NCI-H2227 treated with DMSO at 0.1 percent for 48 hours (cell line): ENCODE measurements around the gene MINDY4.

Source experiments
- DNase-seq: peaks from one replicate; lab custom pipeline; 2025; lab: John Stamatoyannopoulos, UW

Gene MINDY4

GRCh38 chr7:30743371-30744074, 27.7 kb upstream of the MINDY4 start:
- no peak for DNase-seq

GRCh38 chr7:30744075-30744417, 27.2 kb upstream of the MINDY4 start:
- DNase-seq: no peak

GRCh38 chr7:30745261-30745941, 25.8 kb upstream of the MINDY4 start:
- DNase-seq: no peak

- no peak for DNase-seq
These were observed 21.2 kb upstream of the MINDY4 start for GRCh38 chr7:30750010-30750409.

GRCh38 chr7:30750683-30751650, 20.2 kb upstream of the MINDY4 start:
- no peak for DNase-seq

GRCh38 chr7:30751696-30752273, 19.4 kb upstream of the MINDY4 start, which contains the start of gene INMT:
Gene INMT (plus strand): TSS chr7:30752135. CDS start chr7:30752151, 16 bp downstream.
- no peak for DNase-seq

GRCh38 chr7:30752484-30752883, 18.7 kb upstream of the MINDY4 start:
- no peak for DNase-seq

GRCh38 chr7:30752979-30753378, 18.2 kb upstream of the MINDY4 start:
- DNase-seq: no peak

- DNase-seq: no peak
These were observed 16.8 kb upstream of the MINDY4 start for GRCh38 chr7:30754315-30754877.

GRCh38 chr7:30755384-30756154, 15.6 kb upstream of the MINDY4 start:
- no peak for DNase-seq

GRCh38 chr7:30757342-30757692, 13.9 kb upstream of the MINDY4 start:
- DNase-seq: no peak

- no peak for DNase-seq
These were observed 10.6 kb upstream of the MINDY4 start for GRCh38 chr7:30760514-30761213.

- no peak for DNase-seq
These were observed 9.7 kb upstream of the MINDY4 start for GRCh38 chr7:30761214-30762156.

GRCh38 chr7:30764030-30764975, 6.9 kb upstream of the MINDY4 start:
- no peak for DNase-seq

GRCh38 chr7:30765408-30765807, 5.8 kb upstream of the MINDY4 start:
- no peak for DNase-seq

GRCh38 chr7:30770845-30771173, 408 bp upstream of the MINDY4 start:
- DNase-seq: no peak

- DNase-seq: no peak
These were observed 736 bp downstream of the MINDY4 start for GRCh38 chr7:30771880-30772425.

- DNase-seq: no peak
These were observed 1.8 kb downstream of the MINDY4 start for GRCh38 chr7:30772984-30773383.
